A549 (cell line): ENCODE data around the gene SORD. TPM values are rescaled to one million over a fixed set of nuclear protein-coding genes. Genes with fewer than 3 reads are reported as not detected.

Experiments
- ATAC-seq, 2 experiments: fragments of 200-7000 bp in 1 of 2; fragments of >200 bp in 1 of 2; cut with Nextera tagmentation in 1 of 2; cut with Tn5 transposase in 1 of 2; 3 replicates each; pipeline versions ENCODE4 v1.8.0 to v1.9.1; 2018 to 2020; ENCODE audit warnings: mild to moderate bottlenecking in 1 of 2, moderate library complexity in 1 of 2
- CTCF ChIA-PET: fragments of 300-600 bp; sonication (Branson Sonifier 250); formaldehyde crosslinking; extraction: SDS; loops from one replicate; lab custom pipeline; 2021; ENCODE audit warnings: antibody characterized with exemption, inconsistent platforms; lab: Yijun Ruan, JAX
- POLR2A ChIA-PET: fragments of 350-600 bp; formaldehyde crosslinking; extraction: SDS; loops from one replicate; lab custom pipeline; 2021; ENCODE audit warnings: antibody characterized with exemption, inconsistent platforms; lab: Yijun Ruan, JAX
- DNase-seq, 2 experiments: peaks; one replicate each; pipeline versions ENCODE4 v3.0.0 to v3.0.0-alpha.2; 2011 to 2016; ENCODE audit warnings: low read depth in 1 of 2, low spot score in 1 of 2
- FAIRE-seq: peaks from 2 replicates; lab custom pipeline; 2011; peaks lifted over from hg19 to GRCh38; lab: Jason Lieb, UNC
- H3K27ac ChIP-seq, 2 experiments: fragments of >200 bp; sonication (Bioruptor Twin); formaldehyde crosslinking; 3 replicates each; pipeline ENCODE4 v1.5.1; 2016 to 2017
- H3K4me1 ChIP-seq: fragments of >200 bp; sonication (Bioruptor Twin); formaldehyde crosslinking; 3 replicates; pipeline ENCODE4 v1.6.1; 2016
- H3K4me2 ChIP-seq: fragments of >200 bp; sonication (Bioruptor Twin); formaldehyde crosslinking; 3 replicates; pipeline ENCODE4 v1.6.1; 2016
- H3K4me3 ChIP-seq: fragments of >200 bp; sonication (Bioruptor Twin); formaldehyde crosslinking; 3 replicates; pipeline ENCODE4 v1.5.1; 2016
- H3K9me3 ChIP-seq: fragments of >200 bp; sonication (Bioruptor Twin); formaldehyde crosslinking; 3 replicates; pipeline ENCODE4 v1.6.1; 2016
- BHLHE40 ChIP-seq: IDR thresholded peaks from 2 replicates; pipeline ENCODE4 v1.6.1; 2012; ENCODE audit warnings: low read depth, low read length, inconsistent platforms
- CBX8 ChIP-seq: fragments of 200-600 bp; sonication (generic); IDR thresholded peaks from 2 replicates; pipeline ENCODE4 v1.6.1; 2016
- CEBPB ChIP-seq, 2 experiments: fragments of >200 bp in 1 of 2; sonication (Bioruptor Twin) in 1 of 2; formaldehyde crosslinking in 1 of 2; IDR thresholded peaks; 2 replicates each; pipeline ENCODE4 v1.6.1; 2012 to 2016
- EHF ChIP-seq: fragments of 250-450 bp; sonication (Bioruptor Pico); IDR thresholded peaks from 2 replicates; pipeline ENCODE4 v1.5.0; 2020; ENCODE audit warnings: mild to moderate bottlenecking
- EP300 ChIP-seq, 2 experiments: fragments of >200 bp; sonication (Bioruptor Twin); formaldehyde crosslinking; IDR thresholded peaks; 2 replicates in 1 of 2; 3 replicates in 1 of 2; pipeline ENCODE4 v1.6.1; 2016 to 2017
- ESRRA ChIP-seq: fragments of 150-350 bp; IDR thresholded peaks from 2 replicates; pipeline ENCODE4 v1.6.1; 2014; ENCODE audit warnings: mild to moderate bottlenecking, low read length, borderline replicate concordance
- FOSL2 ChIP-seq, 2 experiments: fragments of 450-650 bp in 1 of 2; fragments of >200 bp in 1 of 2; sonication (Bioruptor Twin) in 1 of 2; formaldehyde crosslinking; IDR thresholded peaks; 2 replicates each; pipeline versions ENCODE4 v1.5.0 to v1.6.1; 2016 to 2020; ENCODE audit warnings: mild to moderate bottlenecking in 1 of 2, moderate library complexity in 1 of 2
- HOXB13 ChIP-seq: fragments of 250-450 bp; sonication (Bioruptor Pico); IDR thresholded peaks from 2 replicates; pipeline ENCODE4 v1.5.0; 2020; ENCODE audit warnings: low read depth, mild to moderate bottlenecking, moderate library complexity
- PHF8 ChIP-seq: fragments of 200-600 bp; sonication (generic); IDR thresholded peaks from 2 replicates; pipeline ENCODE4 v1.6.1; 2016; ENCODE audit warnings: low read depth, mild to moderate bottlenecking, antibody characterized with exemption, moderate library complexity, borderline replicate concordance
- POLR2A ChIP-seq: IDR thresholded peaks from 2 replicates; pipeline ENCODE4 v1.6.1; 2012; ENCODE audit warnings: mild to moderate bottlenecking, low read length
- POLR2AphosphoS2 ChIP-seq: conservative IDR thresholded peaks from 2 replicates; pipeline ENCODE4 v1.6.1; 2012; ENCODE audit warnings: low read length, improper control_type of control experiment, inconsistent platforms
- REST ChIP-seq: fragments of 200-600 bp; sonication (generic); IDR thresholded peaks from 2 replicates; pipeline ENCODE4 v1.6.1; 2016; ENCODE audit warnings: antibody characterized with exemption, mild to moderate bottlenecking, moderate library complexity
- RFX5 ChIP-seq: fragments of 450-650 bp; IDR thresholded peaks from 2 replicates; pipeline ENCODE4 v1.7.1; 2014; ENCODE audit warnings: antibody characterized with exemption, mild to moderate bottlenecking, moderate library complexity
- TFCP2L1 ChIP-seq: fragments of 250-450 bp; sonication (Bioruptor Pico); IDR thresholded peaks from 2 replicates; pipeline ENCODE4 v1.5.0; 2021; ENCODE audit warnings: mild to moderate bottlenecking
- TP53 ChIP-seq: fragments of 250-450 bp; sonication (Bioruptor Pico); IDR thresholded peaks from 2 replicates; pipeline ENCODE4 v1.5.0; 2021; ENCODE audit warnings: mild to moderate bottlenecking, moderate library complexity
- ZC3H11A ChIP-seq: fragments of 450-650 bp; IDR thresholded peaks from 2 replicates; pipeline ENCODE4 v1.6.1; 2014; ENCODE audit warnings: antibody characterized with exemption, mild to moderate bottlenecking
- WGBS: methylation state at CpG from one replicate; pipeline ENCODE4 v1.1.6; 2017; ENCODE audit errors: missing lambda C conversion rate; 5-methylcytosine and 5-hydroxymethylcytosine counted together
- polyA plus RNA-seq, 4 experiments: library from polyadenylated mRNA; depleted of rRNA in 3 of 4; stranded (reverse); fragments of >200 nt; fragmentation: RNase III in 1 of 4; extraction: RNeasy Plus Mini Kit Qiagen cat#74134 plus additional on column Dnase treatment in 1 of 4; gene quantifications; 2 replicates in 3 of 4; 3 replicates in 1 of 4; pipeline ENCODE4 v1.2.3, GENCODE V29; 2011 to 2017

The SORD gene
- polyA plus RNA-seq, 2 of the 4 experiments (the other 2 are of a cell fraction) = 37.6 to 49.8 TPM

GRCh38 chr15:45120081-45120972 lies 97.3 kb downstream of the SORD start:
- no peaks in the 10 kb centered on the region for H3K9me3 ChIP-seq
- DNase-seq (no peak), ATAC-seq (no peak), FAIRE-seq (no peak)
- no peak overlapping the region for H3K4me2 ChIP-seq
- 78% methylated on average over 9 of the region's 10 CpGs for WGBS
- peaks cover 13% of the 10 kb centered on the region for H3K4me1 ChIP-seq
- TF ChIP-seq TFCP2L1 (CRISPR knock-in tag) = no peak
- no peak for TF ChIP-seq POLR2A
- no peak for TF ChIP-seq REST
- TF ChIP-seq FOSL2 (IDR thresholded peaks at IDR 0.05) = no peak
- TF ChIP-seq FOSL2 (CRISPR knock-in tag; IDR thresholded peaks at IDR 0.05) = no peak
- no peak for TF ChIP-seq RFX5
- TF ChIP-seq POLR2AphosphoS2 = no peak
- no peak for TF ChIP-seq EP300 (IDR thresholded peaks at IDR 0.05)
- TF ChIP-seq BHLHE40 = no peak
- TF ChIP-seq PHF8 = no peak
- TF ChIP-seq HOXB13 (CRISPR knock-in tag) = no peak
- TF ChIP-seq CEBPB (IDR thresholded peaks at IDR 0.05) = no peak
- ChIA-PET CTCF (interaction anchor here (1.2 to 1.3 kb wide), 3 partner anchors 10 to 152 kb away, joined by 3 read pairs; no protein-coding TSS in a partner anchor), POLR2A (no interaction called here)
- H3K27ac ChIP-seq = no peak overlapping the region
- H3K4me3 ChIP-seq = no peak overlapping the region

- Histone ChIP-seq H3K27ac (peak overlapping the region in 1 of 2 experiments; percentile 74; a peak in 1 of 6 replicates), H3K4me2 (no peak overlapping the region), H3K4me3 (no peak overlapping the region), H3K9me3 (no peaks in the 10 kb centered on the region), H3K4me1 (peaks cover 13% of the 10 kb centered on the region)
- ChIA-PET CTCF (interaction anchor here (0.5 to 1.3 kb wide), 4 partner anchors 11 to 619 kb away, joined by 3 read pairs; no protein-coding TSS in a partner anchor), POLR2A (no interaction called here)
- no peak for FAIRE-seq
- 96% methylated on average over 3 of the region's 3 CpGs for WGBS
- DNase-seq = no peak
- no peak for ATAC-seq
- TF ChIP-seq CBX8 = no peak
- TF ChIP-seq ZC3H11A = no peak
- TF ChIP-seq ESRRA = no peak
- TF ChIP-seq EHF (CRISPR knock-in tag) = no peak
- no peak for TF ChIP-seq FOSL2 (IDR thresholded peaks at IDR 0.05)
- TF ChIP-seq FOSL2 (CRISPR knock-in tag; IDR thresholded peaks at IDR 0.05) = no peak
Measured at GRCh38 chr15:45121020-45121419, 98.0 kb downstream of the SORD start.

GRCh38 chr15:45121706-45122417 lies 98.9 kb downstream of the SORD start:
- peak; percentile 55 to 69; a peak in 4 of 6 replicates for ATAC-seq
- H3K4me1 ChIP-seq = peaks cover 13% of the 10 kb centered on the region
- peak overlapping the region; percentile 56 to 74; a peak in 3 of 6 replicates for H3K27ac ChIP-seq
- DNase-seq = peak; percentile 26 to 60
- H3K4me2 ChIP-seq = peak overlapping the region; percentile 60
- 29% methylated on average over 8 of the region's 9 CpGs for WGBS
- ChIA-PET CTCF (interaction anchor here (1.2 to 1.9 kb wide), 3 partner anchors 9 to 41 kb away, joined by 3 to 9 read pairs (median 4); no protein-coding TSS in a partner anchor), POLR2A (interaction anchor here (0.7 kb wide), 1 partner anchor 150 kb away, joined by 3 read pairs; no protein-coding TSS in a partner anchor)
- FAIRE-seq = no peak
- H3K9me3 ChIP-seq = no peaks in the 10 kb centered on the region
- no peak overlapping the region for H3K4me3 ChIP-seq
- no peak for TF ChIP-seq FOSL2 (IDR thresholded peaks at IDR 0.05)
- 0 out of 2 replicates have a peak, but pooled peaks have one; percentile 11 for TF ChIP-seq FOSL2 (CRISPR knock-in tag; IDR thresholded peaks at IDR 0.05)
- TF ChIP-seq TP53 = no peak
